BE2C (cell line): ENCODE results near the gene NOP56.
A peak's percentile ranks its signal among the peaks of the same experiment; 100 is the strongest.

ENCODE experiments used
- DNase-seq: peaks from one replicate; pipeline ENCODE4 v3.0.0-alpha.2; 2020
- H3K27me3 ChIP-seq: fragments of 250-450 bp; sonication (Bioruptor Pico); 2 replicates; pipeline ENCODE4 v1.5.1; 2020; ENCODE audit warnings: mild to moderate bottlenecking
- H3K36me3 ChIP-seq: fragments of 250-450 bp; sonication (Bioruptor Pico); 2 replicates; pipeline ENCODE4 v1.5.1; 2020; ENCODE audit warnings: mild to moderate bottlenecking
- H3K4me1 ChIP-seq: fragments of 250-450 bp; sonication (Bioruptor Pico); 2 replicates; pipeline ENCODE4 v1.5.1; 2020
- H3K4me3 ChIP-seq: 2 replicates; pipeline ENCODE4 v1.5.1; 2011; ENCODE audit warnings: low read depth, low read length
- H3K9me3 ChIP-seq: fragments of 250-450 bp; sonication (Bioruptor Pico); 2 replicates; pipeline ENCODE4 v1.5.1; 2020
- TF ChIP-seq, protein P1 (sequence below): IDR thresholded peaks from 2 replicates; pipeline ENCODE4 v1.5.1; 2012; ENCODE audit warnings: mild to moderate bottlenecking, low read depth, low read length

The NOP56 gene

DNA sequence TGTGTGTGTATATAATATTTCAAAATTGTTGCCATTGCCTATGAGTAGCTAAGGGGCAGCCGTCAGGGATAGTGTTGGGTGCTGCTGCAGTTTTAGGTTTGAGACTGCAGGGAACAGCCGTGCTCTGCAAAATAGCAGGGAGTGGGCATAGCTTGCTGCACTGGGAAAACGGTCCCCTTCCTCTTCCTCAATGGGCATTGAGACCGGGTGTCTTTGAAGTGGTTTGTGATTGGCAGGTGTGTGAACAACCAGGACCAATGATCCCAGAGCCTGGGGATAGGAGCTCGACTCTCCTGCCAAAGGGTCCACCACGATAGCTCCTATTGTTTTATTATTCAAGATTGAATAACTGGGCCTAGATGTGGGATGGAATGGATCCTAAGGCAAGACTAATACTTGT lies 35.1 kb downstream of the NOP56 start:
- H3K4me3 ChIP-seq: no peak overlapping the region
- no peaks in the 10 kb centered on the region for H3K4me1 ChIP-seq
- H3K9me3 ChIP-seq: no peaks in the 10 kb centered on the region
- no peak for DNase-seq
- no peaks in the 10 kb centered on the region for H3K36me3 ChIP-seq
- TF ChIP-seq, protein P1, sequence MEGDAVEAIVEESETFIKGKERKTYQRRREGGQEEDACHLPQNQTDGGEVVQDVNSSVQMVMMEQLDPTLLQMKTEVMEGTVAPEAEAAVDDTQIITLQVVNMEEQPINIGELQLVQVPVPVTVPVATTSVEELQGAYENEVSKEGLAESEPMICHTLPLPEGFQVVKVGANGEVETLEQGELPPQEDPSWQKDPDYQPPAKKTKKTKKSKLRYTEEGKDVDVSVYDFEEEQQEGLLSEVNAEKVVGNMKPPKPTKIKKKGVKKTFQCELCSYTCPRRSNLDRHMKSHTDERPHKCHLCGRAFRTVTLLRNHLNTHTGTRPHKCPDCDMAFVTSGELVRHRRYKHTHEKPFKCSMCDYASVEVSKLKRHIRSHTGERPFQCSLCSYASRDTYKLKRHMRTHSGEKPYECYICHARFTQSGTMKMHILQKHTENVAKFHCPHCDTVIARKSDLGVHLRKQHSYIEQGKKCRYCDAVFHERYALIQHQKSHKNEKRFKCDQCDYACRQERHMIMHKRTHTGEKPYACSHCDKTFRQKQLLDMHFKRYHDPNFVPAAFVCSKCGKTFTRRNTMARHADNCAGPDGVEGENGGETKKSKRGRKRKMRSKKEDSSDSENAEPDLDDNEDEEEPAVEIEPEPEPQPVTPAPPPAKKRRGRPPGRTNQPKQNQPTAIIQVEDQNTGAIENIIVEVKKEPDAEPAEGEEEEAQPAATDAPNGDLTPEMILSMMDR: no peak
- peaks cover 6% of the 10 kb centered on the region for H3K27me3 ChIP-seq

GRCh38 chr20:2688041-2688591 lies 35.7 kb downstream of the NOP56 start:
- Histone ChIP-seq H3K36me3 (no peaks in the 10 kb centered on the region), H3K4me1 (no peaks in the 10 kb centered on the region), H3K27me3 (peaks cover 6% of the 10 kb centered on the region), H3K9me3 (no peaks in the 10 kb centered on the region), H3K4me3 (no peak overlapping the region)
- peak; percentile 61 for DNase-seq
- TF ChIP-seq, protein P1: peak; percentile 70

- Histone ChIP-seq H3K4me1 (no peaks in the 10 kb centered on the region), H3K4me3 (no peak overlapping the region), H3K9me3 (no peaks in the 10 kb centered on the region), H3K27me3 (peaks cover 19% of the 10 kb centered on the region), H3K36me3 (no peaks in the 10 kb centered on the region)
- TF ChIP-seq, protein P1: no peak
- no peak for DNase-seq
Observed at GRCh38 chr20:2690213-2690612, 37.8 kb downstream of the NOP56 start.

DNA sequence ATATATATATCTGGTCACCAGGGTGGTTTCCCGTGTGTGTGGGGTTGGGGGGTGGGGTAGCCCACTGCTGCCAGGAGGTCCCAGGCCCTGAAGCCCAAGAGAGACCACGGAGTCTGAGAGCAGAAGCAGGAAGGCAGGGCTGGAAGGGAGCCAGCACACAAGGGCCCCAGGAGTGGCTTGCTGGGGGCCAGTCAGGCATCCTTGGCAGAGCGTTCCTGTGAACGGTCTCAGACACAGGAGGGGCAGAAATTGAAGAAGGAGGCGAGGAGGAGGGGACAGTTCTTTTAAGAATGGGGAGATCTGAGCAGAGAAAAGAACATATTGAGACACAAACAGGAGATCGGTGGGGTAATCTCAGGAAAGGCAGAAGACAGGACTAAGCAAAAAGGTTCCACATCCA lies 38.3 kb downstream of the NOP56 start:
- TF ChIP-seq, protein P1: no peak
- H3K9me3 ChIP-seq: no peaks in the 10 kb centered on the region
- no peak for DNase-seq
- no peaks in the 10 kb centered on the region for H3K36me3 ChIP-seq
- H3K4me1 ChIP-seq: no peaks in the 10 kb centered on the region
- H3K4me3 ChIP-seq: no peak overlapping the region
- peaks cover 19% of the 10 kb centered on the region for H3K27me3 ChIP-seq

DNA sequence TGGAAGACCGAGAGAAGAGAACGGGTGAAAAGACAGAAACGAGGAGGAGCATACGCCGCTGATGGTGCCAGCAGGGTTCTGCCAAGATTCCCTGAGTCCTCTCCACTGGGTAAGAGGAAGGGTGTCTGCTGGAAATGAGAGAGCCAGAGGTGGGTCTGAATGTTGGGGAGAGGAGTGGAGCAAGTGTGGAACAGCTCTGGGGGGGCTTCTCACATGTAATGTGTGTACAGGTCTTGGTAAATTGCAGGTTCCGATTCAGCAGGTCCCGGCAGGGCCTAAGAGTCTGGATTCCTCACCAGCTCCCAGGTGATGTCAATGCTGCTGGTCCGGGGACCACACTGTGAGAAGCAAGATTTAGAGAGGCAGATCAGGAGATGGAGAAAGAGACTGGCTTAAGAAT lies 38.7 kb downstream of the NOP56 start:
- peaks cover 19% of the 10 kb centered on the region for H3K27me3 ChIP-seq
- no peaks in the 10 kb centered on the region for H3K9me3 ChIP-seq
- no peak for DNase-seq
- no peak overlapping the region for H3K4me3 ChIP-seq
- no peaks in the 10 kb centered on the region for H3K36me3 ChIP-seq
- TF ChIP-seq, protein P1: no peak
- H3K4me1 ChIP-seq: no peaks in the 10 kb centered on the region

- peaks cover 19% of the 10 kb centered on the region for H3K27me3 ChIP-seq
- no peak for DNase-seq
- H3K4me3 ChIP-seq: no peak overlapping the region
- H3K36me3 ChIP-seq: no peaks in the 10 kb centered on the region
- H3K9me3 ChIP-seq: no peaks in the 10 kb centered on the region
- TF ChIP-seq, protein P1: no peak
- H3K4me1 ChIP-seq: no peaks in the 10 kb centered on the region
Observed at GRCh38 chr20:2691663-2692035, 39.2 kb downstream of the NOP56 start.
